Spleen (tissue), 11 donors: ENCODE data around the gene RPS6KA2. TPM values are rescaled to one million over a fixed set of nuclear protein-coding genes. Genes with fewer than 3 reads are reported as not detected.

Source experiments
- DNase-seq: peaks from one replicate; pipeline ENCODE4 v3.0.0-alpha.2; 2020
- H3K27ac ChIP-seq, 8 donors: fragments of 200-600 bp; sonication (generic) in 7 of 8; 1 replicate in 4 of 8; 2 replicates in 4 of 8; pipeline versions ENCODE4 v1.5.0 to v1.8.0; 2016 to 2021; ENCODE audit warnings: inconsistent platforms in 4 of 8, mild to moderate bottlenecking in 4 of 8, moderate library complexity in 1 of 8
- H3K27me3 ChIP-seq, 7 donors: fragments of 200-600 bp; sonication (generic) in 6 of 7; replicated peaks in 1 of 7; 1 replicate in 4 of 7; 2 replicates in 3 of 7; pipeline versions ENCODE4 v1.5.0 to v1.8.0; 2016 to 2021; ENCODE audit warnings: inconsistent platforms in 3 of 7, mild to moderate bottlenecking in 1 of 7
- H3K36me3 ChIP-seq, 6 donors: fragments of 200-600 bp; sonication (generic) in 5 of 6; 1 replicate in 4 of 6; 2 replicates in 2 of 6; pipeline versions ENCODE4 v1.5.0 to v1.8.0; 2016 to 2021; ENCODE audit warnings: inconsistent platforms in 2 of 6
- H3K4me1 ChIP-seq, 6 donors: fragments of 200-600 bp; sonication (generic) in 5 of 6; 1 replicate in 3 of 6; 2 replicates in 3 of 6; pipeline versions ENCODE4 v1.5.0 to v1.8.0; 2016 to 2021; ENCODE audit warnings: inconsistent platforms in 3 of 6
- H3K4me3 ChIP-seq, 8 donors: fragments of 200-600 bp; sonication (generic) in 7 of 8; 1 replicate in 4 of 8; 2 replicates in 4 of 8; pipeline versions ENCODE4 v1.5.0 to v1.8.0; 2016 to 2021; ENCODE audit warnings: inconsistent platforms in 4 of 8, mild to moderate bottlenecking in 4 of 8, moderate library complexity in 2 of 8
- H3K9me3 ChIP-seq, 8 donors: fragments of 200-600 bp; sonication (generic) in 7 of 8; 1 replicate in 4 of 8; 2 replicates in 4 of 8; pipeline versions ENCODE4 v1.5.0 to v1.8.0; 2016 to 2021; ENCODE audit warnings: inconsistent platforms in 4 of 8
- POLR2A ChIP-seq, 3 donors: fragments of 450-650 bp; IDR thresholded peaks; one replicate each; pipeline ENCODE4 v1.5.1; 2017; ENCODE audit warnings: antibody characterized with exemption in 3 of 3, mild to moderate bottlenecking in 1 of 3
- POLR2AphosphoS5 ChIP-seq, 3 donors: sonication (generic); formaldehyde crosslinking; IDR thresholded peaks; one replicate each; pipeline ENCODE4 v1.5.1; 2017; ENCODE audit warnings: antibody characterized with exemption in 3 of 3
- WGBS, 5 donors: extraction: QIAGEN DNeasy Blood & Tissue Kit in 3 of 5; methylation state at CpG; one replicate each; pipeline versions ENCODE4 v1.1.5 to v1.1.7; 2013 to 2018; 5-methylcytosine and 5-hydroxymethylcytosine counted together
- intact Hi-C: fragments of 100-400 bp; cut with DNase I; formaldehyde crosslinking; loops from one replicate; pipeline ENCODE4 v1.15.0; 2023; ENCODE audit warnings: low total_unique reads
- polyA plus RNA-seq, 3 donors: library from polyadenylated mRNA; stranded (reverse); fragments of 200-250 nt; gene quantifications; one replicate each; pipeline ENCODE4 v1.2.1, GENCODE V29; 2013
- total RNA-seq, 7 donors: library from RNA; depleted of rRNA in 3 of 7; stranded (reverse); fragments of >200 nt in 3 of 7; fragmentation: NEBNext Ultra II Directional in 4 of 7; extraction: Animal tissue kit (Norgen Biotek cat#: 25700) in 4 of 7; gene quantifications; one replicate each; pipeline versions ENCODE4 v1.1.0 to v1.2.1, GENCODE V29; 2016 to 2021
- TF ChIP-seq, protein P1 (sequence below), 11 experiments: fragments of 200-600 bp in 7 of 11; fragments of 450-650 bp in 4 of 11; sonication (generic) in 4 of 11; IDR thresholded peaks in 8 of 11; conservative IDR thresholded peaks in 3 of 11; 1 replicate in 7 of 11; 2 replicates in 4 of 11; pipeline versions ENCODE4 v1.4.0 to v1.8.0; 2016 to 2021; ENCODE audit warnings: antibody characterized with exemption in 11 of 11, inconsistent platforms in 4 of 11, mild to moderate bottlenecking in 1 of 11
- donor health status: healthy with polysubstance abuse.
- donor health status: DM: no; HTN: no; CAD: no; lungs with moderate emphysema.
- donor health status: DM: no; HTN: no; CAD: no.
- donor health status: Bipolar disorder and iron deficiency.
- donor health status: healthy.
- donor health status: DM: no; HTN: no; CAD: no.
- donor health status: DM: yes; HTN: yes; CAD: no.

RPS6KA2 gene
- total and polyA plus RNA-seq, 10 donors: 7.6 to 123 (median 58.1) TPM

DNA sequence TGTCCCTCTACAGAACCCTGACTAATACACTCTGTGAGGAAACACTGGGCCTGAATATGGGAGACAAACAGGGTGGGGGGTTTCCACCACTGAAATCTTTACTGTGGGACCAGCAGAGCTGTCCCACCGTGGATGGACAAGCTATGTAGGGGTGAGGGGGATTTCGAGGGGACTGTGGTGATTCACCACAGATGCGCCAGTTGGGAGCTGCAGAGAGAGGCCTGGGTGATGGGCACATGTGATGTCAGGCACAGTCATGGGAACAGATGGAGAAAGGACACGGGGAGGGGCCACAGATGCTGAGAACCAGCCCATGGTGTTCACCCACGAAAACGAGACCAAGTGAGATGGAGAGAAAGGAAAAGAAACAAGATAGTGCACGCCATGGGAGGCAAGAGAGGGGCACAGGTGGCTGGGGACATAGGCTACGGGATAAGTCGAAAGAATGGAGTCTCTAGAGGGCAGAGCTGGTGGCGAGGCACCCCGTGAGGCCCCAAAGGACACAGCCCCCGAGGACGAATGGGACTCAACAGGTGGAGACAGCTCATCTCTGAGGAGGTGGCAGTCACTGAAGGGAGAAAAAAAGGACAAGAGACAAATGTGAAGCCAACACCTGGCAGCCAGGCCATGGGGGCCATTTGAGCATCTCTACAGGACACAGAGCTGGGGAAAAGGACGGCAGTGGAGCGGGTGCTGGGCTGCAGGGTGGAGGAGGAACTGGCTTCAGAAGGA lies 30.1 kb downstream of the RPS6KA2 start:
- H3K4me3 ChIP-seq: no peak overlapping the region
- DNase-seq: no peak
- peak overlapping the region in 6 of 8 donors; percentile 17 to 85 (median 74) for H3K27ac ChIP-seq
- no peaks in the 10 kb centered on the region for H3K27me3 ChIP-seq
- H3K4me1 ChIP-seq: peaks cover 0 to 26% (median 9%) of the 10 kb centered on the region in 6 donors
- intact Hi-C loops: no loop called here
- H3K36me3 ChIP-seq: no peaks in the 10 kb centered on the region
- no peaks in the 10 kb centered on the region for H3K9me3 ChIP-seq
- 83 to 88% (median 86%) methylated on average over 15 of the region's 15 CpGs for WGBS, 5 donors
- TF ChIP-seq POLR2AphosphoS5 (IDR thresholded peaks at IDR 0.05) (no peak), POLR2A (IDR thresholded peaks at IDR 0.05) (no peak)
- TF ChIP-seq, protein P1, sequence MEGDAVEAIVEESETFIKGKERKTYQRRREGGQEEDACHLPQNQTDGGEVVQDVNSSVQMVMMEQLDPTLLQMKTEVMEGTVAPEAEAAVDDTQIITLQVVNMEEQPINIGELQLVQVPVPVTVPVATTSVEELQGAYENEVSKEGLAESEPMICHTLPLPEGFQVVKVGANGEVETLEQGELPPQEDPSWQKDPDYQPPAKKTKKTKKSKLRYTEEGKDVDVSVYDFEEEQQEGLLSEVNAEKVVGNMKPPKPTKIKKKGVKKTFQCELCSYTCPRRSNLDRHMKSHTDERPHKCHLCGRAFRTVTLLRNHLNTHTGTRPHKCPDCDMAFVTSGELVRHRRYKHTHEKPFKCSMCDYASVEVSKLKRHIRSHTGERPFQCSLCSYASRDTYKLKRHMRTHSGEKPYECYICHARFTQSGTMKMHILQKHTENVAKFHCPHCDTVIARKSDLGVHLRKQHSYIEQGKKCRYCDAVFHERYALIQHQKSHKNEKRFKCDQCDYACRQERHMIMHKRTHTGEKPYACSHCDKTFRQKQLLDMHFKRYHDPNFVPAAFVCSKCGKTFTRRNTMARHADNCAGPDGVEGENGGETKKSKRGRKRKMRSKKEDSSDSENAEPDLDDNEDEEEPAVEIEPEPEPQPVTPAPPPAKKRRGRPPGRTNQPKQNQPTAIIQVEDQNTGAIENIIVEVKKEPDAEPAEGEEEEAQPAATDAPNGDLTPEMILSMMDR (IDR thresholded peaks at IDR 0.05 in 8 of 11, conservative IDR thresholded peaks at IDR 0.05 in 3 of 11): no peak

DNA sequence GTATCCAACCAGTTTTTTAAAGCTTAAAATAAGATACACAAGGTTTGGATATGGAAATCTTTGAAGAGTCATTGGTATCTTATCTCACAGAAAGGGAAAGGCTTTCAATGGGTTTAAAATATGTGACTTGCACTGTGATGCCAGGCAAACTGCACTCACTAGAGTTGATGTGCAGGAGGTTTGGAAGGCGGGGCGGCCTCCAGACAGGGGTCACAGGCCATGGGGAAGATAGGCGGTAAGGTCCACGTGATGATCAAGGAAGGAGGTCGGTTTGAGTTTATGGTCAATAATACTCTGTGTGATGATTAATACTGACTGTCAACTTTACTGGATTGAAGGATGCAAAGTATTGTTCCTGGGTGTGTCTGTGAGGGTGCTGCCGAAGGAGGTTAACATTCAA lies 31.1 kb downstream of the RPS6KA2 start:
- H3K36me3 ChIP-seq: no peaks in the 10 kb centered on the region
- intact Hi-C loops: no loop called here
- DNase-seq: no peak
- no peaks in the 10 kb centered on the region for H3K27me3 ChIP-seq
- peaks cover 0 to 26% (median 9%) of the 10 kb centered on the region in 6 donors for H3K4me1 ChIP-seq
- H3K27ac ChIP-seq: peak overlapping the region in 2 of 8 donors; percentile 0 to 77
- H3K4me3 ChIP-seq: no peak overlapping the region
- TF ChIP-seq POLR2AphosphoS5 (IDR thresholded peaks at IDR 0.05): no peak
- TF ChIP-seq POLR2A (IDR thresholded peaks at IDR 0.05): no peak
- TF ChIP-seq, protein P1 (IDR thresholded peaks at IDR 0.05 in 8 of 11, conservative IDR thresholded peaks at IDR 0.05 in 3 of 11): no peak
- H3K9me3 ChIP-seq: no peaks in the 10 kb centered on the region
- WGBS, 5 donors: 84 to 95% (median 91%) methylated on average over 6 of the region's 6 CpGs

DNA sequence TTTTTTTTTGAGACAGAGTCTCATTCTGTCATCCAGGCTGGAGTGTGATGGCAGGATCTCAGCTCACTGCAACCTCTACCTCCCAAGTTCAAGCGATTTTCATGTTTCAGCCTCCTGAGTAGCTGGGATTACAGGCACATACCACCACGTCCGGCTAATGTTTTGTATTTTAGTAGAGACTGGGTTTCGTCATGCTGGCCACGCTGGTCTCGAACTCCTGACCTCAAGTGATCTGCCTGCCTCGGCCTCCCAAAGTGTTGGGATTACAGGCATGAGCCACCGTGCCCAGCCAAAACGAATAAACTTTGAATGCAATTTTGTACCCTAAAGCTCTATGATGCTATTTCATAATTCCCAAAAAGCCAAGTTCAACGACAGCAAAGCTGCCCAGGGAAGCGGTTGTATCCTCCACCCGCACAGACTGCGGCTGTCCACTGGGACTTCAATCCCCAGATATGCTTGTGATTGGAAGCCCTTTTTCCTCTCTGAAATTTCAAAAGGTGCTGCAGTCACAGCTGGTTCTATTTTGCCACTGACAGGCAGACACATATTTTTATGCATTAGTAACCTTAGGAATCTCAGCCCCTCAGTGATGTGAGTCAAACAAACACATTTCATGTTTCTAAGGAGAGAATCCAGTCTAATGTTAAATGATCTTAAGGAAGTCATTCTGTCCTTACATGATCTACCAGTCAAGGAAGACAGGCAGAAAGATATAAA lies 31.8 kb downstream of the RPS6KA2 start:
- H3K27ac ChIP-seq: no peak overlapping the region
- H3K4me3 ChIP-seq: no peak overlapping the region
- H3K36me3 ChIP-seq: no peaks in the 10 kb centered on the region
- H3K9me3 ChIP-seq: no peaks in the 10 kb centered on the region
- peaks cover 0 to 31% (median 13%) of the 10 kb centered on the region in 6 donors for H3K4me1 ChIP-seq
- DNase-seq: no peak
- no peaks in the 10 kb centered on the region for H3K27me3 ChIP-seq
- intact Hi-C loops: no loop called here
- 90 to 96% (median 93%) methylated on average over 13 of the region's 13 CpGs for WGBS, 5 donors
- TF ChIP-seq POLR2AphosphoS5 (IDR thresholded peaks at IDR 0.05): no peak
- TF ChIP-seq, protein P1 (IDR thresholded peaks at IDR 0.05 in 8 of 11, conservative IDR thresholded peaks at IDR 0.05 in 3 of 11): no peak
- TF ChIP-seq POLR2A (IDR thresholded peaks at IDR 0.05): no peak

DNA sequence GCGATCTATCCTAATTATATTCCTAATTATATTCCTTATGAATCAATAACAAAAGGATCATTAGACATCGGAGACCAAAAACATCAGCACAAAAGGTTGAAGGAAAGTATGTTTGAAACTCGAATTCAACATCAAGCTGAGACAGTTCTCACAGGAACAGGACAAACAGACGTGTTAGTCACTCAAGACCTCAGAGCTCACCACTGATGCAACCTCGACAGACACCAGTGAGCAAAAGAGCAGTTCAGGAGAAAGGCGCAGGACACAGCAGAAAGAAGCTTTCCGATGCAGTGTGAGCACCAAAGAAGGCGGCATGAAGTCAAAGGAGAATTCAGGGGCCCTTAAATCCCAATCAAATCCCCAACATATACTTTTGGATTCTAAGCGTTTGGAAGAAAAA lies 34.2 kb downstream of the RPS6KA2 start:
- WGBS, 5 donors: 82 to 92% (median 84%) methylated on average over 9 of the region's 9 CpGs
- no peaks in the 10 kb centered on the region for H3K36me3 ChIP-seq
- no peak for DNase-seq

More for the DNA sequence above, 34.2 kb downstream of the RPS6KA2 start:
- Histone ChIP-seq H3K4me3 (no peak overlapping the region), H3K9me3 (no peaks in the 10 kb centered on the region), H3K4me1 (peaks cover 14 to 38% (median 31%) of the 10 kb centered on the region in 6 donors), H3K27ac (no peak overlapping the region), H3K27me3 (no peaks in the 10 kb centered on the region)
- intact Hi-C loops: no loop called here
- TF ChIP-seq, protein P1 (IDR thresholded peaks at IDR 0.05 in 8 of 11, conservative IDR thresholded peaks at IDR 0.05 in 3 of 11): no peak
- TF ChIP-seq POLR2A (IDR thresholded peaks at IDR 0.05) (no peak), POLR2AphosphoS5 (IDR thresholded peaks at IDR 0.05) (no peak)
